ENCODE measurements around the gene GARRE1. TPM values are rescaled to one million over a fixed set of nuclear protein-coding genes. Genes with fewer than 3 reads are reported as not detected.
"Not testable (repeated sequence)": the region's sequence is repeated elsewhere in the genome, so short reads cannot be mapped to it uniquely, and the experiment has no call there.

Gene GARRE1
- total and polyA plus RNA-seq, 4 donors, result 6.7 to 69.0 (median 14.7) TPM

GRCh38 chr19:34275705-34276104 lies 21.4 kb downstream of the GARRE1 start:
- Histone ChIP-seq H3K27ac (ENCODE audit: low read depth in 1 of 2, low read length in 1 of 2) (no peak overlapping the region), H3K9me3 (ENCODE audit: control insufficient read depth in 4 of 4, insufficient read depth in 3 of 4, low read length in 3 of 4) (no peaks in the 10 kb centered on the region), H3K27me3 (ENCODE audit: control insufficient read depth in 3 of 3, insufficient read depth in 3 of 3, low read length in 2 of 3) (no peaks in the 10 kb centered on the region), H3K4me1 (ENCODE audit: control insufficient read depth in 5 of 5, insufficient read depth in 5 of 5, low read length in 5 of 5) (peaks cover 0 to 11% (median 2%) of the 10 kb centered on the region in 5 donors), H3K36me3 (ENCODE audit: control insufficient read depth in 4 of 4, insufficient read depth in 4 of 4, low read length in 4 of 4) (peaks cover 0 to 6% (median 3%) of the 10 kb centered on the region in 4 donors), H3K9ac (ENCODE audit: insufficient read depth in 1 of 2, low read length in 2 of 2) (no peak overlapping the region), H3K4me3 (no peak overlapping the region)
- DNase-seq, result no peak
- TF ChIP-seq CTCF (IDR thresholded peaks at IDR 0.05; ENCODE audit: control extremely low read depth, extremely low read depth), result no peak
- 96 to 100% methylated on average over 1 of the region's 1 CpG for WGBS, 2 donors
- ATAC-seq (ENCODE audit: insufficient read depth, low FRiP score), result no peak

- 74 to 80% methylated on average over 4 of the region's 4 CpGs for WGBS, 2 donors
- Histone ChIP-seq H3K9me3 (ENCODE audit: control insufficient read depth in 4 of 4, insufficient read depth in 3 of 4, low read length in 3 of 4) (no peaks in the 10 kb centered on the region), H3K9ac (ENCODE audit: insufficient read depth in 1 of 2, low read length in 2 of 2) (no peak overlapping the region), H3K36me3 (ENCODE audit: control insufficient read depth in 4 of 4, insufficient read depth in 4 of 4, low read length in 4 of 4) (peaks cover 0 to 6% (median 3%) of the 10 kb centered on the region in 4 donors), H3K27me3 (ENCODE audit: control insufficient read depth in 3 of 3, insufficient read depth in 3 of 3, low read length in 2 of 3) (no peaks in the 10 kb centered on the region), H3K27ac (ENCODE audit: low read depth in 1 of 2, low read length in 1 of 2) (no peak overlapping the region), H3K4me1 (ENCODE audit: control insufficient read depth in 5 of 5, insufficient read depth in 5 of 5, low read length in 5 of 5) (peaks cover 0 to 11% (median 3%) of the 10 kb centered on the region in 5 donors), H3K4me3 (no peak overlapping the region)
- DNase-seq, result peak in 2 of 3 donors; percentile 32 to 50
- no peak for ATAC-seq (ENCODE audit: insufficient read depth, low FRiP score)
- no peak for TF ChIP-seq CTCF (IDR thresholded peaks at IDR 0.05; ENCODE audit: control extremely low read depth, extremely low read depth)
These were observed 22.3 kb downstream of the GARRE1 start for GRCh38 chr19:34276614-34277013.

- DNase-seq (no peak), ATAC-seq (ENCODE audit: insufficient read depth, low FRiP score) (no peak)
- WGBS, 2 donors, result 80 to 85% methylated on average over 4 of the region's 4 CpGs
- Histone ChIP-seq H3K4me1 (ENCODE audit: control insufficient read depth in 5 of 5, insufficient read depth in 5 of 5, low read length in 5 of 5) (peaks cover 0 to 11% (median 3%) of the 10 kb centered on the region in 5 donors), H3K27me3 (ENCODE audit: control insufficient read depth in 3 of 3, insufficient read depth in 3 of 3, low read length in 2 of 3) (no peaks in the 10 kb centered on the region), H3K4me3 (no peak overlapping the region), H3K36me3 (ENCODE audit: control insufficient read depth in 4 of 4, insufficient read depth in 4 of 4, low read length in 4 of 4) (peaks cover 0 to 6% (median 3%) of the 10 kb centered on the region in 4 donors), H3K27ac (ENCODE audit: low read depth in 1 of 2, low read length in 1 of 2) (no peak overlapping the region), H3K9ac (ENCODE audit: insufficient read depth in 1 of 2, low read length in 2 of 2) (no peak overlapping the region), H3K9me3 (ENCODE audit: control insufficient read depth in 4 of 4, insufficient read depth in 3 of 4, low read length in 3 of 4) (no peaks in the 10 kb centered on the region)
- no peak for TF ChIP-seq CTCF (IDR thresholded peaks at IDR 0.05; ENCODE audit: control extremely low read depth, extremely low read depth)
These were observed 22.9 kb downstream of the GARRE1 start for GRCh38 chr19:34277244-34277643.

- no peak overlapping the region for H3K4me3 ChIP-seq
- no peak for DNase-seq
- no peaks in the 10 kb centered on the region for H3K27me3 ChIP-seq (ENCODE audit: control insufficient read depth in 3 of 3, insufficient read depth in 3 of 3, low read length in 2 of 3)
- no peak for TF ChIP-seq CTCF (IDR thresholded peaks at IDR 0.05; ENCODE audit: control extremely low read depth, extremely low read depth)
- 88 to 93% methylated on average over 4 of the region's 4 CpGs for WGBS, 2 donors
- H3K27ac ChIP-seq (ENCODE audit: low read depth in 1 of 2, low read length in 1 of 2), result no peak overlapping the region
- H3K4me1 ChIP-seq (ENCODE audit: control insufficient read depth in 5 of 5, insufficient read depth in 5 of 5, low read length in 5 of 5), result peaks cover 0 to 18% (median 2%) of the 10 kb centered on the region in 5 donors
- peaks cover 0 to 6% (median 2%) of the 10 kb centered on the region in 4 donors for H3K36me3 ChIP-seq (ENCODE audit: control insufficient read depth in 4 of 4, insufficient read depth in 4 of 4, low read length in 4 of 4)
- no peaks in the 10 kb centered on the region for H3K9me3 ChIP-seq (ENCODE audit: control insufficient read depth in 4 of 4, insufficient read depth in 3 of 4, low read length in 3 of 4)
- ATAC-seq (ENCODE audit: insufficient read depth, low FRiP score), result no peak
- H3K9ac ChIP-seq (ENCODE audit: insufficient read depth in 1 of 2, low read length in 2 of 2), result no peak overlapping the region
These were observed 24.4 kb downstream of the GARRE1 start for GRCh38 chr19:34278783-34279182.

- not testable (repeated sequence) for H3K27me3 ChIP-seq (ENCODE audit: control insufficient read depth in 3 of 3, insufficient read depth in 3 of 3, low read length in 2 of 3); ATAC-seq (ENCODE audit: insufficient read depth, low FRiP score); H3K9ac ChIP-seq (ENCODE audit: insufficient read depth in 1 of 2, low read length in 2 of 2); H3K9me3 ChIP-seq (ENCODE audit: control insufficient read depth in 4 of 4, insufficient read depth in 3 of 4, low read length in 3 of 4); H3K36me3 ChIP-seq (ENCODE audit: control insufficient read depth in 4 of 4, insufficient read depth in 4 of 4, low read length in 4 of 4); DNase-seq; H3K4me3 ChIP-seq; H3K27ac ChIP-seq (ENCODE audit: low read depth in 1 of 2, low read length in 1 of 2)
- peaks cover 0 to 12% (median 0%) of the 10 kb centered on the region in 5 donors for H3K4me1 ChIP-seq (ENCODE audit: control insufficient read depth in 5 of 5, insufficient read depth in 5 of 5, low read length in 5 of 5)
- WGBS, 2 donors, result 89 to 99% methylated on average over 2 of the region's 2 CpGs
These were observed 27.1 kb downstream of the GARRE1 start for GRCh38 chr19:34281444-34281843.

Data from lung (tissue), 12 donors.